K562 (cell line): ENCODE measurements around the gene CAAP1. TPM values are rescaled to one million over a fixed set of nuclear protein-coding genes. Genes with fewer than 3 reads are reported as not detected.
A peak's percentile ranks its signal among the peaks of the same experiment; 100 is the strongest.

ENCODE experiments used
- ARID1B ChIP-seq: fragments of 450-650 bp; IDR thresholded peaks from 2 replicates; pipeline ENCODE4 v1.6.1; 2016; ENCODE audit warnings: antibody characterized with exemption, mild to moderate bottlenecking, inconsistent platforms
- ASH1L ChIP-seq: fragments of 450-650 bp; IDR thresholded peaks from 2 replicates; pipeline ENCODE4 v1.6.1; 2018; ENCODE audit warnings: borderline replicate concordance, mild to moderate bottlenecking, low read depth; ENCODE audit not compliant: partially characterized antibody
- ATF1 ChIP-seq, 2 experiments: fragments of 450-650 bp in 1 of 2; IDR thresholded peaks; 2 replicates each; pipeline ENCODE4 v1.6.1; 2016; ENCODE audit warnings: missing compliant biosample characterization in 1 of 2, missing genetic modification characterization in 1 of 2
- MXI1 ChIP-seq: IDR thresholded peaks from 2 replicates; pipeline ENCODE4 v1.6.1; 2011; ENCODE audit warnings: low read depth, mild to moderate bottlenecking, improper control_type of control experiment, low read length
- PHB ChIP-seq: fragments of 250-450 bp; sonication (Bioruptor Pico); IDR thresholded peaks from 2 replicates; pipeline ENCODE4 v1.5.0; 2021
- PHB2 ChIP-seq: fragments of 450-650 bp; IDR thresholded peaks from 2 replicates; pipeline ENCODE4 v1.6.1; 2017; ENCODE audit warnings: low read depth
- PHF20 ChIP-seq: fragments of 450-650 bp; IDR thresholded peaks from 2 replicates; pipeline ENCODE4 v1.6.1; 2018; ENCODE audit not compliant: partially characterized antibody
- POLR2H ChIP-seq: IDR thresholded peaks from 2 replicates; pipeline ENCODE4 v1.6.1; 2016; ENCODE audit warnings: missing genetic modification characterization, low read depth, mild to moderate bottlenecking, control low read depth, missing compliant biosample characterization, moderate library complexity
- TAF1 ChIP-seq: IDR thresholded peaks from 2 replicates; pipeline ENCODE4 v1.6.1; 2011; ENCODE audit warnings: mild to moderate bottlenecking, low read length, moderate library complexity; ENCODE audit not compliant: insufficient read depth, control insufficient read depth, severe bottlenecking; ENCODE audit errors: extremely low read depth
- TAF9B ChIP-seq: fragments of 450-650 bp; IDR thresholded peaks from 2 replicates; pipeline ENCODE4 v1.6.1; 2018; ENCODE audit warnings: mild to moderate bottlenecking; ENCODE audit not compliant: partially characterized antibody
- ZNF146 ChIP-seq: IDR thresholded peaks from one replicate; pipeline ENCODE4 v1.6.1; 2018; ENCODE audit warnings: missing compliant biosample characterization; ENCODE audit not compliant: unreplicated experiment
- polyA plus RNA-seq, 8 experiments: library from polyadenylated mRNA; depleted of rRNA in 4 of 8; stranded (reverse) in 5 of 8; unstranded in 3 of 8; fragments of >200 nt; fragmentation: Nextera tagmentation in 2 of 8; fragmentation: Illumina TruSeq in 1 of 8; extraction: Ambion mirVana in 2 of 8; extraction: Trizol in 1 of 8; gene quantifications; 2 replicates each; pipeline versions ENCODE4 v1.2.1 to v1.2.3, GENCODE V29; 2011 to 2014; ENCODE audit warnings: inconsistent platforms in 1 of 8, missing spikeins in 1 of 8
- total RNA-seq, 7 experiments: library from RNA; depleted of rRNA in 6 of 7; stranded (reverse); fragments of >200 nt in 6 of 7; fragmentation: Illumina TruSeq in 2 of 7; extraction: Trizol in 2 of 7; gene quantifications; 2 replicates each; pipeline versions ENCODE4 v1.2.1 to v1.2.3, GENCODE V29; 2011 to 2021; ENCODE audit warnings: low replicate concordance in 1 of 7
- TF ChIP-seq, protein P1 (sequence below): fragments of 250-450 bp; sonication (Bioruptor Pico); IDR thresholded peaks from 2 replicates; pipeline ENCODE4 v1.8.0; 2021; ENCODE audit warnings: borderline replicate concordance, mild to moderate bottlenecking, moderate library complexity; ENCODE audit not compliant: poor library complexity, severe bottlenecking
- TF ChIP-seq, protein P2 (sequence below): fragments of 250-450 bp; sonication (Bioruptor Pico); IDR thresholded peaks from 2 replicates; pipeline ENCODE4 v1.4.0; 2020
- TF ChIP-seq, protein P3 (sequence below): sonication (generic); formaldehyde crosslinking; IDR thresholded peaks from 2 replicates; pipeline ENCODE4 v1.8.0; 2022; ENCODE audit warnings: mild to moderate bottlenecking, missing genetic modification reagents
- TF ChIP-seq, protein P4 (sequence below), 2 experiments: fragments of 450-650 bp; IDR thresholded peaks; 2 replicates each; pipeline ENCODE4 v1.6.1; 2016
- TF ChIP-seq, protein P5 (sequence below): fragments of 450-650 bp; formaldehyde crosslinking; IDR thresholded peaks from 2 replicates; pipeline ENCODE4 v1.4.0; 2020; ENCODE audit warnings: mild to moderate bottlenecking, moderate library complexity
- TF ChIP-seq, protein P6 (sequence below), 2 experiments: IDR thresholded peaks; 2 replicates each; pipeline ENCODE4 v1.6.1; 2011; ENCODE audit warnings: borderline replicate concordance in 1 of 2, control low read depth in 1 of 2, low read depth in 1 of 2, low read length in 1 of 2, mild to moderate bottlenecking in 1 of 2, mixed read lengths in 1 of 2, moderate library complexity in 1 of 2; ENCODE audit not compliant: insufficient read depth in 1 of 2, insufficient read length in 1 of 2, poor library complexity in 1 of 2, severe bottlenecking in 1 of 2; ENCODE audit errors: extremely low read depth in 1 of 2
- TF ChIP-seq, protein P7 (sequence below): IDR thresholded peaks from 2 replicates; pipeline ENCODE4 v1.6.1; 2014; ENCODE audit warnings: antibody characterized with exemption

Gene CAAP1
- total and polyA plus RNA-seq, 9 of the 15 experiments (the other 6 are each of a cell fraction or from before 2014, with no cell fraction given) = 8.9 to 17.4 (median 15.3) TPM

DNA sequence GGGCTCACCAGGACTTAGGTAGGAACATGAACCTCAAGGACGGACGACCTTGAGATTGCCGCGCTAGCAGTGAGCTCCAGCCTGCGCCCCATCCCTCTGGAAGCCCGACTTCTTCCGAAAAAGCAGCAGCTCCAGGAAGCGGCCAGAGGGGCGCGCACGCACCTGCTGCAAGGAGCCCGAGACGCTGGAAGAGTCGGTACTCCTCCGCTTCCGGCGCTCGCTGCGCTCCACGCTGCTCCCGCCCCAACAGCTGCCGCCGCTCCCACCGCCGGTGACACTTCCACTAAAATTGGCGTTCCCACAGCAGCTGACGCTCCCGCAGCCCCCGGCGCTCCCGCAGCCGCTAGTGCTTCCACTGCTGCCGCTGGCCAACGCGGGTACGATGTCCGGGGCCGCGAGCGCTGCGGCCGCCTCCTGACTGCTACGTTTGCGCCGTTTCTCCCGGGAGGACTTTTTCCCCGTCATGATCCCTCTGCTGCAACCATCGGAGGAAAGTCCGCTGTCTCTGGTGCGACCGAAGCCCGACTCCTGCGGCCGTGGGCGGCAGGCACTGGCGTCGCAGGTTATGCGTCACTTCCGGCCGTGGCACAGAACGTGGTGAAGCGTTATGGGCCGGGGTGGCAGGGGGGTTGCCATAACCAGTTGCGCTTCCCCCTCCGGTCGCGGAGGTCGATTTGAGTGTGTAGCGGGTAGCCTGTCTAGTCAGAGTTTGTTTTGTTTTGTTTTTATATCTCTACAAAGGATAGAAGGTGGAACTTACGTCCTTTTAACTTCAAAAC, at the start of gene CAAP1 (continued):
- TF ChIP-seq, protein P1, sequence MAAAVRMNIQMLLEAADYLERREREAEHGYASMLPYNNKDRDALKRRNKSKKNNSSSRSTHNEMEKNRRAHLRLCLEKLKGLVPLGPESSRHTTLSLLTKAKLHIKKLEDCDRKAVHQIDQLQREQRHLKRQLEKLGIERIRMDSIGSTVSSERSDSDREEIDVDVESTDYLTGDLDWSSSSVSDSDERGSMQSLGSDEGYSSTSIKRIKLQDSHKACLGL (CRISPR knock-in tag) = no peak
- TF ChIP-seq POLR2H (tag) (peak; percentile 80), MXI1 (0 out of 2 replicates have a peak, but pooled peaks have one; percentile 2), PHF20 (peak; percentile 62), ZNF146 (CRISPR knock-in tag) (no peak), PHB (CRISPR knock-in tag) (no peak), ATF1 (CRISPR knock-in tag; IDR thresholded peaks at IDR 0.05) (peak; percentile 75), ATF1 (tag; IDR thresholded peaks at IDR 0.05) (peak; percentile 95), ARID1B (no peak), TAF9B (peak; percentile 38), ASH1L (no peak), PHB2 (no peak), TAF1 (peak; percentile 83)
- TF ChIP-seq, protein P2, sequence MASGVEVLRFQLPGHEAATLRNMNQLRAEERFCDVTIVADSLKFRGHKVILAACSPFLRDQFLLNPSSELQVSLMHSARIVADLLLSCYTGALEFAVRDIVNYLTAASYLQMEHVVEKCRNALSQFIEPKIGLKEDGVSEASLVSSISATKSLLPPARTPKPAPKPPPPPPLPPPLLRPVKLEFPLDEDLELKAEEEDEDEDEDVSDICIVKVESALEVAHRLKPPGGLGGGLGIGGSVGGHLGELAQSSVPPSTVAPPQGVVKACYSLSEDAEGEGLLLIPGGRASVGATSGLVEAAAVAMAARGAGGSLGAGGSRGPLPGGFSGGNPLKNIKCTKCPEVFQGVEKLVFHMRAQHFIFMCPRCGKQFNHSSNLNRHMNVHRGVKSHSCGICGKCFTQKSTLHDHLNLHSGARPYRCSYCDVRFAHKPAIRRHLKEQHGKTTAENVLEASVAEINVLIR (CRISPR knock-in tag) = peak; percentile 80
- TF ChIP-seq, protein P3, sequence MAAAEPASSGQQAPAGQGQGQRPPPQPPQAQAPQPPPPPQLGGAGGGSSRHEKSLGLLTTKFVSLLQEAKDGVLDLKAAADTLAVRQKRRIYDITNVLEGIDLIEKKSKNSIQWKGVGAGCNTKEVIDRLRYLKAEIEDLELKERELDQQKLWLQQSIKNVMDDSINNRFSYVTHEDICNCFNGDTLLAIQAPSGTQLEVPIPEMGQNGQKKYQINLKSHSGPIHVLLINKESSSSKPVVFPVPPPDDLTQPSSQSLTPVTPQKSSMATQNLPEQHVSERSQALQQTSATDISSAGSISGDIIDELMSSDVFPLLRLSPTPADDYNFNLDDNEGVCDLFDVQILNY = no peak
- TF ChIP-seq, protein P4, sequence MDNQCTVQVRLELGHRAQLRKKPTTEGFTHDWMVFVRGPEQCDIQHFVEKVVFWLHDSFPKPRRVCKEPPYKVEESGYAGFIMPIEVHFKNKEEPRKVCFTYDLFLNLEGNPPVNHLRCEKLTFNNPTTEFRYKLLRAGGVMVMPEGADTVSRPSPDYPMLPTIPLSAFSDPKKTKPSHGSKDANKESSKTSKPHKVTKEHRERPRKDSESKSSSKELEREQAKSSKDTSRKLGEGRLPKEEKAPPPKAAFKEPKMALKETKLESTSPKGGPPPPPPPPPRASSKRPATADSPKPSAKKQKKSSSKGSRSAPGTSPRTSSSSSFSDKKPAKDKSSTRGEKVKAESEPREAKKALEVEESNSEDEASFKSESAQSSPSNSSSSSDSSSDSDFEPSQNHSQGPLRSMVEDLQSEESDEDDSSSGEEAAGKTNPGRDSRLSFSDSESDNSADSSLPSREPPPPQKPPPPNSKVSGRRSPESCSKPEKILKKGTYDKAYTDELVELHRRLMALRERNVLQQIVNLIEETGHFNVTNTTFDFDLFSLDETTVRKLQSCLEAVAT (IDR thresholded peaks at IDR 0.05) = no peak
- TF ChIP-seq, protein P5, sequence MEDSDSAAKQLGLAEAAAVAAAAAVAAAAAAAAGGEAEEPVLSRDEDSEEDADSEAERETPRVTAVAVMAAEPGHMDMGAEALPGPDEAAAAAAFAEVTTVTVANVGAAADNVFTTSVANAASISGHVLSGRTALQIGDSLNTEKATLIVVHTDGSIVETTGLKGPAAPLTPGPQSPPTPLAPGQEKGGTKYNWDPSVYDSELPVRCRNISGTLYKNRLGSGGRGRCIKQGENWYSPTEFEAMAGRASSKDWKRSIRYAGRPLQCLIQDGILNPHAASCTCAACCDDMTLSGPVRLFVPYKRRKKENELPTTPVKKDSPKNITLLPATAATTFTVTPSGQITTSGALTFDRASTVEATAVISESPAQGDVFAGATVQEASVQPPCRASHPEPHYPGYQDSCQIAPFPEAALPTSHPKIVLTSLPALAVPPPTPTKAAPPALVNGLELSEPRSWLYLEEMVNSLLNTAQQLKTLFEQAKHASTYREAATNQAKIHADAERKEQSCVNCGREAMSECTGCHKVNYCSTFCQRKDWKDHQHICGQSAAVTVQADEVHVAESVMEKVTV (CRISPR knock-in tag) = no peak
- TF ChIP-seq, protein P6, sequence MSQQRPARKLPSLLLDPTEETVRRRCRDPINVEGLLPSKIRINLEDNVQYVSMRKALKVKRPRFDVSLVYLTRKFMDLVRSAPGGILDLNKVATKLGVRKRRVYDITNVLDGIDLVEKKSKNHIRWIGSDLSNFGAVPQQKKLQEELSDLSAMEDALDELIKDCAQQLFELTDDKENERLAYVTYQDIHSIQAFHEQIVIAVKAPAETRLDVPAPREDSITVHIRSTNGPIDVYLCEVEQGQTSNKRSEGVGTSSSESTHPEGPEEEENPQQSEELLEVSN (IDR thresholded peaks at IDR 0.05; ENCODE audit: borderline replicate concordance in 1 of 2, extremely low read depth in 1 of 2, insufficient read depth in 1 of 2, insufficient read length in 1 of 2, low read depth in 1 of 2, low read length in 1 of 2, poor library complexity in 1 of 2, severe bottlenecking in 1 of 2) = peak in 1 of 2 experiments; percentile 5
- TF ChIP-seq, protein P7, sequence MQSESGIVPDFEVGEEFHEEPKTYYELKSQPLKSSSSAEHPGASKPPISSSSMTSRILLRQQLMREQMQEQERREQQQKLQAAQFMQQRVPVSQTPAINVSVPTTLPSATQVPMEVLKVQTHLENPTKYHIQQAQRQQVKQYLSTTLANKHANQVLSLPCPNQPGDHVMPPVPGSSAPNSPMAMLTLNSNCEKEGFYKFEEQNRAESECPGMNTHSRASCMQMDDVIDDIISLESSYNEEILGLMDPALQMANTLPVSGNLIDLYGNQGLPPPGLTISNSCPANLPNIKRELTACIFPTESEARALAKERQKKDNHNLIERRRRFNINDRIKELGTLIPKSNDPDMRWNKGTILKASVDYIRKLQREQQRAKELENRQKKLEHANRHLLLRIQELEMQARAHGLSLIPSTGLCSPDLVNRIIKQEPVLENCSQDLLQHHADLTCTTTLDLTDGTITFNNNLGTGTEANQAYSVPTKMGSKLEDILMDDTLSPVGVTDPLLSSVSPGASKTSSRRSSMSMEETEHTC = no peak
